Measurements from ENCODE around the gene FLG2.
A peak's percentile ranks its signal among the peaks of the same experiment; 100 is the strongest.

The FLG2 gene

GRCh38 chr1:152359906-152360305 is at the start of gene FLG2:
Gene FLG2, minus strand, starts transcription at chr1:152360006. Its CDS starts 1,122 bp downstream, at chr1:152358884.
- no peak for DNase-seq (ENCODE audit: low read depth)

GRCh38 chr1:152408664-152409063 is 48.9 kb upstream of the FLG2 start:
- no peak for DNase-seq (ENCODE audit: low read depth)

GRCh38 chr1:152398812-152399698 is 39.2 kb upstream of the FLG2 start:
- no peak for DNase-seq (ENCODE audit: low read depth)

GRCh38 chr1:152397474-152397873 is 37.7 kb upstream of the FLG2 start:
- no peak for DNase-seq (ENCODE audit: low read depth)

- DNase-seq (ENCODE audit: low read depth): no peak
Observed at GRCh38 chr1:152394151-152394550, 34.3 kb upstream of the FLG2 start.

- no peak for DNase-seq (ENCODE audit: low read depth)
Observed at GRCh38 chr1:152392909-152393308, 33.1 kb upstream of the FLG2 start.

- DNase-seq (ENCODE audit: low read depth): no peak
Observed at GRCh38 chr1:152388889-152389288, 29.1 kb upstream of the FLG2 start.

- DNase-seq (ENCODE audit: low read depth): no peak
Observed at GRCh38 chr1:152386940-152387339, 27.1 kb upstream of the FLG2 start.

GRCh38 chr1:152380932-152381331 is 21.1 kb upstream of the FLG2 start:
- DNase-seq (ENCODE audit: low read depth): no peak

GRCh38 chr1:152374451-152374850 is 14.6 kb upstream of the FLG2 start:
- no peak for DNase-seq (ENCODE audit: low read depth)

- DNase-seq (ENCODE audit: low read depth): no peak
Observed at GRCh38 chr1:152372672-152373071, 12.9 kb upstream of the FLG2 start.

- DNase-seq (ENCODE audit: low read depth): no peak
Observed at GRCh38 chr1:152367436-152367835, 7.6 kb upstream of the FLG2 start.

- no peak for DNase-seq (ENCODE audit: low read depth)
Observed at GRCh38 chr1:152356736-152357135, 3.1 kb downstream of the FLG2 start.

- DNase-seq (ENCODE audit: low read depth): no peak
Observed at GRCh38 chr1:152349611-152350010, 10.2 kb downstream of the FLG2 start.

- no peak for DNase-seq (ENCODE audit: low read depth)
Observed at GRCh38 chr1:152348447-152348846, 11.4 kb downstream of the FLG2 start.

GRCh38 chr1:152347116-152347728 is 12.6 kb downstream of the FLG2 start:
- DNase-seq (ENCODE audit: low read depth): no peak

- DNase-seq (ENCODE audit: low read depth): no peak
Observed at GRCh38 chr1:152344438-152344837, 15.4 kb downstream of the FLG2 start.

- no peak for DNase-seq (ENCODE audit: low read depth)
Observed at GRCh38 chr1:152343006-152343405, 16.8 kb downstream of the FLG2 start.

GRCh38 chr1:152335399-152335798 is 24.4 kb downstream of the FLG2 start:
- DNase-seq (ENCODE audit: low read depth): no peak

GRCh38 chr1:152328801-152329391 is 30.9 kb downstream of the FLG2 start:
- DNase-seq (ENCODE audit: low read depth): peak; percentile 13

GRCh38 chr1:152325111-152325510 is 34.7 kb downstream of the FLG2 start, which contains the start of gene FLG:
Gene FLG, minus strand, starts transcription at chr1:152325239. Its CDS starts 9,783 bp downstream, at chr1:152315456.
- no peak for DNase-seq (ENCODE audit: low read depth)

- no peak for DNase-seq (ENCODE audit: low read depth)
Observed at GRCh38 chr1:152313970-152314369, 45.8 kb downstream of the FLG2 start.

- no peak for DNase-seq (ENCODE audit: low read depth)
Observed at GRCh38 chr1:152313319-152313801, 46.4 kb downstream of the FLG2 start.
